ENCODE results near the gene GALNT9. TPM values are rescaled to one million over a fixed set of nuclear protein-coding genes. Genes with fewer than 3 reads are reported as not detected.
A peak's percentile ranks its signal among the peaks of the same experiment; 100 is the strongest.

Gene GALNT9
- total and polyA plus RNA-seq, 7 experiments from 2014 or later, result not detected

- CTCF ChIA-PET, result interaction anchor here (0.5 to 1.6 kb wide), 8 partner anchors 10 to 204 kb away, joined by 3 to 16 read pairs (median 4); no protein-coding TSS in a partner anchor
- H3K36me3 ChIP-seq (ENCODE audit: control insufficient read depth in 2 of 3, insufficient read depth in 3 of 3, low read length in 3 of 3), result no peaks in the 10 kb centered on the region
- peaks cover 0 to 4% (median 0%) of the 10 kb centered on the region in 5 donors for H3K36me3 Mint-ChIP-seq
Measured at GRCh38 chr12:132218915-132219314, 110.5 kb downstream of the GALNT9 start.

GRCh38 chr12:132218527-132218875, 110.9 kb downstream of the GALNT9 start:
- no peak overlapping the region for H3K4me3 Mint-ChIP-seq
- peaks cover 8 to 24% (median 13%) of the 10 kb centered on the region in 7 donors for H3K4me1 Mint-ChIP-seq
- H3K27ac Mint-ChIP-seq, result peak overlapping the region in 1 of 9 donors; percentile 4
- H3K27ac ChIP-seq (ENCODE audit: low read depth, low read length), result no peak overlapping the region
- intact Hi-C loops (cut with micrococcal nuclease), result loop anchor here in 1 of 2 donors (2.0 to 10.0 kb wide), 2 partner anchors 56 to 396 kb away; partner anchors contain the start of genes LRCOL1 and P2RX2
- no peaks in the 10 kb centered on the region for H3K9me3 ChIP-seq (ENCODE audit: control insufficient read depth in 2 of 3, low read length in 3 of 3)
- peaks cover 0 to 4% (median 0%) of the 10 kb centered on the region in 5 donors for H3K36me3 Mint-ChIP-seq
- ChIA-PET POLR2A (interaction anchor here (1.4 kb wide), 1 partner anchor 65 kb away, joined by 4 read pairs; no protein-coding TSS in a partner anchor), CTCF (interaction anchor here (0.9 to 1.6 kb wide), 5 partner anchors 29 to 65 kb away, joined by 3 to 16 read pairs (median 5); no protein-coding TSS in a partner anchor)
- ATAC-seq (no peak), DNase-seq (no peak)
- H3K36me3 ChIP-seq (ENCODE audit: control insufficient read depth in 2 of 3, insufficient read depth in 3 of 3, low read length in 3 of 3), result no peaks in the 10 kb centered on the region
- no peaks in the 10 kb centered on the region for H3K27me3 ChIP-seq (ENCODE audit: control insufficient read depth in 2 of 2, insufficient read depth in 2 of 2, low read length in 2 of 2)
- peaks cover 0 to 12% (median 8%) of the 10 kb centered on the region in 5 donors for H3K27me3 Mint-ChIP-seq
- peaks cover 6 to 10% of the 10 kb centered on the region in 2 donors for H3K4me1 ChIP-seq (ENCODE audit: control insufficient read depth in 2 of 2, insufficient read depth in 2 of 2, low read length in 2 of 2)
- H3K4me3 ChIP-seq (ENCODE audit: low read length), result no peak overlapping the region
- peaks cover 0 to 13% (median 0%) of the 10 kb centered on the region in 11 donors for H3K9me3 Mint-ChIP-seq

More at GRCh38 chr12:132218915-132219314, 110.5 kb downstream of the GALNT9 start:
- Mint-ChIP-seq H3K27me3 (peaks cover 0 to 12% (median 8%) of the 10 kb centered on the region in 5 donors), H3K9me3 (peaks cover 0 to 13% (median 0%) of the 10 kb centered on the region in 11 donors), H3K27ac (peak overlapping the region in 3 of 9 donors; percentile 4 to 55 (median 38)), H3K4me3 (no peak overlapping the region), H3K4me1 (peaks cover 8 to 24% (median 13%) of the 10 kb centered on the region in 7 donors)
- H3K9me3 ChIP-seq (ENCODE audit: control insufficient read depth in 2 of 3, low read length in 3 of 3), result no peaks in the 10 kb centered on the region
- intact Hi-C loops (cut with micrococcal nuclease), result loop anchor here (1.0 to 10.0 kb wide), 3 partner anchors 56 to 396 kb away; partner anchors contain the start of genes LRCOL1 (in 1 of the 2) and P2RX2 (in 1 of the 2)
- H3K4me1 ChIP-seq (ENCODE audit: control insufficient read depth in 2 of 2, insufficient read depth in 2 of 2, low read length in 2 of 2), result peaks cover 6 to 10% of the 10 kb centered on the region in 2 donors
- POLR2A ChIA-PET, result interaction anchor here (1.4 kb wide), 1 partner anchor 65 kb away, joined by 4 read pairs; no protein-coding TSS in a partner anchor
- ATAC-seq (peak; percentile 66), DNase-seq (peak in 7 of 9 donors; percentile 40 to 67 (median 57))
- H3K27me3 ChIP-seq (ENCODE audit: control insufficient read depth in 2 of 2, insufficient read depth in 2 of 2, low read length in 2 of 2), result no peaks in the 10 kb centered on the region
- H3K27ac ChIP-seq (ENCODE audit: low read depth, low read length), result no peak overlapping the region
- H3K4me3 ChIP-seq (ENCODE audit: low read length), result no peak overlapping the region

- H3K27me3 Mint-ChIP-seq, result peaks cover 0 to 12% (median 8%) of the 10 kb centered on the region in 5 donors
- H3K27ac Mint-ChIP-seq, result no peak overlapping the region
- DNase-seq (no peak), ATAC-seq (no peak)
- no peak overlapping the region for H3K4me3 ChIP-seq (ENCODE audit: low read length)
- CTCF ChIA-PET, result no interaction called here
- no peak overlapping the region for H3K4me3 Mint-ChIP-seq
- no peaks in the 10 kb centered on the region for H3K9me3 ChIP-seq (ENCODE audit: control insufficient read depth in 2 of 3, low read length in 3 of 3)
- H3K9me3 Mint-ChIP-seq, result peaks cover 0 to 17% (median 0%) of the 10 kb centered on the region in 11 donors
- no peak overlapping the region for H3K27ac ChIP-seq (ENCODE audit: low read depth, low read length)
- H3K27me3 ChIP-seq (ENCODE audit: control insufficient read depth in 2 of 2, insufficient read depth in 2 of 2, low read length in 2 of 2), result no peaks in the 10 kb centered on the region
- no peaks in the 10 kb centered on the region for H3K36me3 ChIP-seq (ENCODE audit: control insufficient read depth in 2 of 3, insufficient read depth in 3 of 3, low read length in 3 of 3)
- intact Hi-C loops (cut with micrococcal nuclease), result loop anchor here in 1 of 2 donors (2.0 to 10.0 kb wide), 2 partner anchors 55 to 397 kb away; partner anchors contain the start of genes LRCOL1 and P2RX2
- peaks cover 8 to 24% (median 13%) of the 10 kb centered on the region in 7 donors for H3K4me1 Mint-ChIP-seq
- POLR2A ChIA-PET, result no interaction called here
- peaks cover 0 to 4% (median 0%) of the 10 kb centered on the region in 5 donors for H3K36me3 Mint-ChIP-seq
- peaks cover 5 to 9% of the 10 kb centered on the region in 2 donors for H3K4me1 ChIP-seq (ENCODE audit: control insufficient read depth in 2 of 2, insufficient read depth in 2 of 2, low read length in 2 of 2)
Measured at GRCh38 chr12:132217800-132218526, 111.4 kb downstream of the GALNT9 start.

GRCh38 chr12:132217371-132217770, 112.0 kb downstream of the GALNT9 start:
- no peak overlapping the region for H3K4me3 ChIP-seq (ENCODE audit: low read length)
- DNase-seq (no peak), ATAC-seq (no peak)
- intact Hi-C loops (cut with micrococcal nuclease), result loop anchor here in 1 of 2 donors (10.0 kb wide), 1 partner anchor 397 kb away; the partner anchor contains the start of genes LRCOL1 and P2RX2
- H3K27me3 ChIP-seq (ENCODE audit: control insufficient read depth in 2 of 2, insufficient read depth in 2 of 2, low read length in 2 of 2), result no peaks in the 10 kb centered on the region
- peaks cover 5 to 21% (median 10%) of the 10 kb centered on the region in 7 donors for H3K4me1 Mint-ChIP-seq
- ChIA-PET CTCF (no interaction called here), POLR2A (no interaction called here)
- H3K9me3 ChIP-seq (ENCODE audit: control insufficient read depth in 2 of 3, low read length in 3 of 3), result no peaks in the 10 kb centered on the region
- H3K36me3 Mint-ChIP-seq, result peaks cover 0 to 4% (median 0%) of the 10 kb centered on the region in 5 donors
- H3K27ac ChIP-seq (ENCODE audit: low read depth, low read length), result no peak overlapping the region
- H3K4me3 Mint-ChIP-seq, result no peak overlapping the region
- no peak overlapping the region for H3K27ac Mint-ChIP-seq
- peaks cover 0 to 15% (median 0%) of the 10 kb centered on the region in 11 donors for H3K9me3 Mint-ChIP-seq
- no peaks in the 10 kb centered on the region for H3K36me3 ChIP-seq (ENCODE audit: control insufficient read depth in 2 of 3, insufficient read depth in 3 of 3, low read length in 3 of 3)
- H3K27me3 Mint-ChIP-seq, result peaks cover 0 to 12% (median 7%) of the 10 kb centered on the region in 5 donors
- peaks cover 0 to 4% of the 10 kb centered on the region in 2 donors for H3K4me1 ChIP-seq (ENCODE audit: control insufficient read depth in 2 of 2, insufficient read depth in 2 of 2, low read length in 2 of 2)

GRCh38 chr12:132216354-132216987, 112.9 kb downstream of the GALNT9 start:
- Histone ChIP-seq H3K4me1 (ENCODE audit: control insufficient read depth in 2 of 2, insufficient read depth in 2 of 2, low read length in 2 of 2) (peaks cover 0 to 3% of the 10 kb centered on the region in 2 donors), H3K27ac (ENCODE audit: low read depth, low read length) (no peak overlapping the region), H3K4me3 (ENCODE audit: low read length) (no peak overlapping the region), H3K9me3 (ENCODE audit: control insufficient read depth in 2 of 3, low read length in 3 of 3) (no peaks in the 10 kb centered on the region), H3K36me3 (ENCODE audit: control insufficient read depth in 2 of 3, insufficient read depth in 3 of 3, low read length in 3 of 3) (no peaks in the 10 kb centered on the region), H3K27me3 (ENCODE audit: control insufficient read depth in 2 of 2, insufficient read depth in 2 of 2, low read length in 2 of 2) (no peaks in the 10 kb centered on the region)
- no peak for ATAC-seq
- Mint-ChIP-seq H3K4me3 (no peak overlapping the region), H3K4me1 (peaks cover 0 to 12% (median 5%) of the 10 kb centered on the region in 7 donors), H3K27me3 (peaks cover 0 to 12% (median 7%) of the 10 kb centered on the region in 5 donors), H3K27ac (no peak overlapping the region), H3K9me3 (peaks cover 0 to 15% (median 0%) of the 10 kb centered on the region in 11 donors), H3K36me3 (peaks cover 0 to 4% (median 0%) of the 10 kb centered on the region in 5 donors)
- ChIA-PET POLR2A (no interaction called here), CTCF (no interaction called here)
- no peak for DNase-seq
- intact Hi-C loops (cut with micrococcal nuclease), result loop anchor here in 1 of 2 donors (10.0 kb wide), 1 partner anchor 398 kb away; the partner anchor contains the start of genes LRCOL1 and P2RX2

- peak overlapping the region in 1 of 10 donors; percentile 12 for H3K4me3 Mint-ChIP-seq
- H3K4me3 ChIP-seq (ENCODE audit: low read length), result no peak overlapping the region
- H3K36me3 Mint-ChIP-seq, result peaks cover 0 to 4% (median 0%) of the 10 kb centered on the region in 5 donors
- H3K27me3 Mint-ChIP-seq, result peaks cover 0 to 12% (median 7%) of the 10 kb centered on the region in 5 donors
- H3K27me3 ChIP-seq (ENCODE audit: control insufficient read depth in 2 of 2, insufficient read depth in 2 of 2, low read length in 2 of 2), result no peaks in the 10 kb centered on the region
- intact Hi-C loops (cut with micrococcal nuclease), result loop anchor here in 1 of 2 donors (10.0 kb wide), 1 partner anchor 399 kb away; the partner anchor contains the start of genes LRCOL1 and P2RX2
- no peaks in the 10 kb centered on the region for H3K9me3 ChIP-seq (ENCODE audit: control insufficient read depth in 2 of 3, low read length in 3 of 3)
- H3K27ac ChIP-seq (ENCODE audit: low read depth, low read length), result no peak overlapping the region
- CTCF ChIA-PET, result interaction anchor here (1.2 kb wide), 1 partner anchor 62 kb away, joined by 3 read pairs; no protein-coding TSS in a partner anchor
- H3K36me3 ChIP-seq (ENCODE audit: control insufficient read depth in 2 of 3, insufficient read depth in 3 of 3, low read length in 3 of 3), result no peaks in the 10 kb centered on the region
- peaks cover 0 to 3% of the 10 kb centered on the region in 2 donors for H3K4me1 ChIP-seq (ENCODE audit: control insufficient read depth in 2 of 2, insufficient read depth in 2 of 2, low read length in 2 of 2)
- peaks cover 0 to 15% (median 0%) of the 10 kb centered on the region in 11 donors for H3K9me3 Mint-ChIP-seq
- H3K4me1 Mint-ChIP-seq, result peaks cover 0 to 11% (median 5%) of the 10 kb centered on the region in 7 donors
- H3K27ac Mint-ChIP-seq, result no peak overlapping the region
- DNase-seq, result no peak
- POLR2A ChIA-PET, result no interaction called here
- no peak for ATAC-seq
Measured at GRCh38 chr12:132215299-132215989, 113.9 kb downstream of the GALNT9 start.

All from naive thymus-derived CD4-positive, alpha-beta T cell (primary cell).